Left forelimb (tissue), 1 donor: ENCODE results near the gene GIGYF2.

Source experiments
- DNase-seq: peaks from one replicate; pipeline ENCODE4 v3.0.0-alpha.2; 2018; ENCODE audit warnings: low spot score

Gene GIGYF2

DNA sequence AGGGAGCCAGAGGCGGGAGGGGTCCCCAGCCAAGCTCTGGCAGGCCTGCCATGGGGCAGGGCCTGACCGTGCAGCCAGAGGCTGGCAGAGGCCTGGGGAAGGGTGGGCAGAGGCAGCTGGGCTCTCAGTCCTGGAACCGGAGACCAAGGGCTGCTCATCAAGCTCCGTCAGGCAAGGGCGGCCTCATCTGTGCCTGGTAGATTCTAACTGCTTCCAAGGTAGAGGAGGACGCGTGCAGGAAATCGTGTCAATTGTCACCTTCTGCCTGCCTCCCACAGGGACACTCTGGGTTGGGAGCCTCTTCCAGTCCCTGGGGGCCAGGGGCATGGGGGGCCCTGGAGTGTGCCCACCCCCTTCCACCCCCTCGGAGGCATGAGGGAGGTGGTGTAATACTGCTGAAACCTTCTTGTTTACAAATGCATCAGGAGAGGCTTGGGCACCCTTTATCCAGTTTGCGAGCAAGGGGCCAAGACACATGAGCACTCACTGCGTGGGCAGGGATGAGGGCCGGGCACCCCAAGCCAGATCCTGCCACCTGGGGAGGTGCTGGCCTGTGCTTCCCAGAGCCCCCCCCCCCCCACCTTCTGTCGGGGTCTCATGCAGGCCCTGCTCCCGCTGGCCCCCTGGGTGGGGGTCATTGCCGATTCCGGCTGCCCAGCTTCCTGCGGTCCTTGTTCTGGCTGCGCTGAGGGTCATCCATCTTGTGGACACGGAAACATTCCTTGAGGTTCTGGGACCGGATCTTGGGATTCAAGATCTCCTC is 181.9 kb downstream of the GIGYF2 start:
- DNase-seq = no peak

DNA sequence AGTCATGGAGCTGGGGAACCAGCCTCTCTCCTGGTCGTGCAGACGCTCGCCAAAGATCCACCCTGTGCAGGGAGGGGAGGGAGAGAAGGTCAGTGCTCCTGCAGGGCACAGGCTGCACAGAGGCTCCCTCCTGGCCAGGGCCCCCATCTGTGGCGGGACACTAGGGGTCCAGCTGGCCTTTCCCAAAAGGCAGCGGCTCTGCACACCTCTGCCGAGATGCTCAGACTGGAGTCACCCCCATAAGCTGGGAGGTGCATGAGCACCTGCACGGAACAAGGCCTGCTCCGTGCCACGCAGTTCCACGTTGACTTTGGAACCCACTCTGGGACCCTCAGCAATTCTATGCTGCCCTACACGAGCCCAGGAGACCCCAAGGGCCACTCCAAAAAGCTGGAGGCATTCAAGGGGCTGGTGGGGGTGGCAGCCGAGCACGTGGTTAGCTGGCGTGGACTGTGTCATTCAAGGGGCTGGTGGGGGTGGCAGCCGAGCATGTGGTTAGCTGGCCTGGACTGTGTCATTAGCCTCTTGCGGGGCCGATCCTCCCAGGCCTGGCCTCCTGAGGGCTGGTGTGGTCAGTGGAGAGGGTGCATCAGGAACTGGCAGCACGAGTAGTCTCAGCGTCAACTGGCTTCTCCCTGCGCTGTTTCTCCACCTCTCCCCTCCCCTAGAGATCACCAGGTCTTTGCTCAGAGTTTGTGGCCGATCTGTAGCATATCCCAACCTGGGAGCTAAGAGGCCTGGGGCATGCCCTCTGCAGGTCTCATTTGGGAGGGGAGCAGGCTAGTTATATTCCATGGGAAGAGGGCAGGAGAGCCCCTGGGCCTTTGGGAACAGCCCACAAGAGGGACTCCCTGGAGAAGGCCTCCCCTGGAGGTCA is 182.7 kb downstream of the GIGYF2 start:
- no peak for DNase-seq

DNA sequence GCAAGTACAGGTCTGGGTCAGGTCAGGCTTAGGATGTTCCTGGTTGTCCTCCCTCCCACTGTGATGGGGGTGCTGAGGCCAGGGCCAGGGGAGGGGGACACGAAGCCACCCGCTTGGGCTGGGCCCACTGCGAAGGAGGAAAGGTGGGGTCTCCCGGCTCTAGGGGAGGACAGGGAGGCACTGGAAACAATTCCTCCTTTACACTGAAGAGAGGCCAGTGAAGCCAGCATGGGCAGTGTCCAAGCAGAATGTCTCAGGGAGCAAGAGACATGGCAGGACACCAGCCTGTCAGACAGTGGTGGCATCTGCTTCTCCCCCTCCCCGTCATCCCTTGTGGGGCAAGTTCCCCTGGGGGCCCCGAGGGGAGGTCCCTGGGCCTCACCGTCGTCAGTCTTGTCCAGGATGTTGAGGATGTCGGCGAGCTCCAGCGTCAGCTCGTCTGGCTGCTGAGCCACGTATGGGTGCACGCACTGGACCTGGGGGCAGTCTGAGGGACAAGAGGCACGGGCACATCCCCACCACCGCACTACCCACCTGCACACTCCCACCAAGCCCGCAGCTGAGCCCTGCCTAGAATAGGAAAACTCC is 183.7 kb downstream of the GIGYF2 start:
- DNase-seq = no peak

DNA sequence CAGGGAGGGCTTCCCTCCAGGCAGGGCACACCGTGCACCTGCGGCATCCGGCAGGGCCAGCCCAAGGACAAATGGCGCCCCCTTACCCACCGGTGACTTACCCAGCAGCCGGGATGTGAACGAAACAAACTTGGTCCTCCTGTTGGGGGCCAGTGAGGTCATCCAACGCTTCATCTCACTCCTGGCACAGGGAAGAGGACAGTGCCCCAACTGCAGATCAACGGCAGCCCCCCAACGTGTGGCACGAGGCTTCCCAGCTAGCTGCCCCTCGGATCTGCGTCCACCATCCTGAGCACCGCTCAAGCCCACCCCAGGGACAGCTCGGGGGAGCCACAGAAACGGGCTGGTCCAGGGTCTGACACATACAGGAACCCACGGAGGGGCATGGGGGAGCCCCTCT is 185.0 kb downstream of the GIGYF2 start:
- DNase-seq = no peak

DNA sequence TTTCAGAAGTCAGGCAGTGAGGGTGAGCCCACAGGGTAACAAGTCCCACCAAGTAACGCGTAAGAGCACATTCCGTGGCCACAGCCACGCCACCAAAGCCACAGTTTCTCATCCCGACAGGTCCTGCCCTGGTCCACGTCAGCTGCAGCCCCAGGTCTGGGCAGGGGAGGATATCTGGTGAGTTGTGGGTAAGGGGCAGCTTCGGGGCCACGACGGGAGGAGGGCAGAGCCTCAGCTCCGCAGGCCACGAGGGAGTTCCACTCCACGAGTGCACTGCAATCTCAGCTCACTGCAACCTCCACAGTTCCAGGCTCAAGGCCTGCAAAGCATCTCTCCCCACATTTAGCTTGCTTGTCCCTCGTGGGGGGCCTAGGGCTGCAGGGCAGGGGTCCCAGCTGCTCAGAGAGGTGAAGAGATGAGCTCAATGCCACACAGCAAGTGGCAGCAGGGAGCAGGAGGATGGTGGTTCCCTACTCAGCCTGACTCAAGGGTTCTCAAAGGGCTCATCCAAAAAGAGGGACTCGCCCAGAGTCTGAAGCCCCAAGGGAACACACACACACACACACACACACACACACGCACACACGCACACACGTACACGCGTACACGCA is 185.5 kb downstream of the GIGYF2 start:
- no peak for DNase-seq

DNA sequence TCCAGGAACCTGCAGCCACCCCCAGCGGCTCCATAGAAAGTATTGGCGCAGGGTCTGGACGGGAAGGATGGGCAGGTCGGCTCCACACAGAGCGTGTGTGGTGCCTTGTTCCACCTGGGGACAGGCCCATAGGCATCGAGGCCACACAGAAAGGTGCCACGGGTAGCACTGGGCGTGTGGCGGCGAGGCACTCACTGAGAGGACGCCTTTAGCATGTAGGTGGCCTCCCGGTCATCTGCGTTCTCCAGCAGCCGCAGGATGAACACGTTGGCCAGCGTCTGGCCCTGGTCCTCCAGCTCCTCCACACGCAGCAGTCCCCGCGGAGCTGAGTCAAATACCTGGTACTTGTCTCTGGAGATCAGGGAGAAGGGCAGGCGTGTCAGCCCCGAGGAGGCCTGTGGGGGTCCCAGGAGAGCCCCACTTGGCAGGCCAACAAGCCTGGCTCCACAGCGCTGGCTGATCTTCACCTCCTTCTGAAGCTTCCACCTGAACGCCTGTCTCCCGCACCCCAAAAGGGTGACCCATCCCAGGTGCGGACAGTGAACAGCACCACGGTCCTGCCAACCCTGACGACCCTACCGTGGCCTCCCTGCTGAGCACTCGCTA is 186.1 kb downstream of the GIGYF2 start:
- DNase-seq = peak; percentile 44

DNA sequence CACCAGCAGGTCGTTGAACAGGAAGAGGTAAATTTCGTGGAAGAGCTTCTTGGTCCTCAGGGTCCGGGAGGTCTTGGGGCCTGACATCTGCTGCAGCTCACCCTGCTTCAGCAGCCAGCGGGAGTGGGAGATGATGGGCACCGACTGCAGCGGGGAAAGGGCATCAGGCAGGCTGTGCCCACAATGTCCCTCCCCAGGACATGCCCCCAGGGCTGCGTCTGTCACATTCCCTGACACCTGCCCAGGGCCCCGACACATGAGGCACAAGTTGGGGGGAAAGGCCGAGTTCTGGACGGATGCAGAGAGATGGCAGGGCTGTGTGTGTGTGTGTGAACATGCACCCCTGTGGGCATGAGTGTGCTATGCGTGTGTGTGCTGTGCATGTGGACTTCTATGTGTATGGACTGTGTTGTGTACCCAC is 186.9 kb downstream of the GIGYF2 start:
- DNase-seq = peak; percentile 62

DNA sequence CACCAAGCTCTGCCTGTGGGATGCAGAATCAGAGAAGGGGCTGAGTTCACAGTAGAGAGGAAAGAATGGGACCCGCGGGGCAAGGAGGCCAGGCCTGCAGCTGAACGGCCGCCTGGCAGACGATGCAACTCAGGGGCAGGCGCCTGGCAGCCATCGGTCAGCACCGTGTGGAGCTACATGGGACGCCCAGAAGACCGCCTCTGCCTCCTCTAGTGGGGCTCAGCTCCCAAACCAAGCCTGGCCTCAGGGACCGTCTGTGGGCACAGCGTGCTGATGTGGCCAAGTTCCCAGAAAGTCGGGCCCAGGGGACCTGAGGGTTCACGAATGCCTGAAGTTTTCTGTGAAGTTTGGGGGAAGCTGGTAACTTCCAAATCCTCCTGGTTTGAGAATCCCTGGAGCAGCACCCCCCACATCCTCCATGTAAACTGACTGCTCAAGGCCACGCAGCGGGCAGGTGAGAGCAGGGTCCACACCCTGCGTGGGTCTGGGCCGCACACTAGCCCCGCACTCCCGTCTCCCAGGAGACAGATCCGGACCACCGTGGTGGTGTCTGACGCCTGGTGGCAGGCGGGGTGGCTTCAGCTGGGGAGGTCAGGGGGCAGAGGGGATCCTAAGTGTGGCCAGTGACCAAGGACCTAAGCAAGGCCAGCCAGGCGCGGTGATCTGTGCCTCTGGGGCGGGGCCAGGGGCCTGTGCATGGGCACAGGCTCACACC is 187.6 kb downstream of the GIGYF2 start:
- DNase-seq = peak; percentile 41

DNA sequence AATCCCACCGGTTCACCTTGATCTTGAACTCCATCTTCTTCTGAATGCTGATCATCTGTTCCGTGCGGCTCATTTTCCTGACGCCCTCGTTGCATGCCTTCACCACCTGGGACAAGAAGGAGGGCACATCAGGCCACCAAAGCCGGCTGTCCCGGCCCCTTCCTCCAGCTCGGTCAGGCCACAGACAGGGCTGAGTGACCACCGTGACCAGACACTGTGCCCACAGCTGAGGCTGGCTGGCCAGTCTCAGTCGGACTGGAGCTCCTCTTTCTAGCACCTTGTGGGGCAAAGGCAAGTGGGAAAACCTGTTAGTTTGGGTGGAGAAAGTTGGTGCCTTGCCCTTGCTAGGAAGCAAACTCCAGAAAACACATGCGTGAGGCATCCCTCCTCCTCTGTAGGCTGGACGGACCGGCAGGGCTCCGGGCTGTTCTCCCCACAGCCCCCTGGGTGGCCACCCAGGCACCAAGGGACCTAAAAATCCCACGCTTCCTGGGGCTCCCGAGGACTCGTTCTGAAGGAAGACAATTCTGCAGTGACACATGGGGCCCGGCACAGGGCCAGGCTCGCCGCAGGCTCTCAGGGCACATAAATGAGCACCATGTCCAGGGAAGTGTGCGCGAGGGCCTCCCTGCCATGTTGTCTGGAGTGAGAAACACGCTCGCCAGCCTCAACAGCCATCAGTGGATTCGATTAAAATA is 188.3 kb downstream of the GIGYF2 start:
- DNase-seq = peak; percentile 50

DNA sequence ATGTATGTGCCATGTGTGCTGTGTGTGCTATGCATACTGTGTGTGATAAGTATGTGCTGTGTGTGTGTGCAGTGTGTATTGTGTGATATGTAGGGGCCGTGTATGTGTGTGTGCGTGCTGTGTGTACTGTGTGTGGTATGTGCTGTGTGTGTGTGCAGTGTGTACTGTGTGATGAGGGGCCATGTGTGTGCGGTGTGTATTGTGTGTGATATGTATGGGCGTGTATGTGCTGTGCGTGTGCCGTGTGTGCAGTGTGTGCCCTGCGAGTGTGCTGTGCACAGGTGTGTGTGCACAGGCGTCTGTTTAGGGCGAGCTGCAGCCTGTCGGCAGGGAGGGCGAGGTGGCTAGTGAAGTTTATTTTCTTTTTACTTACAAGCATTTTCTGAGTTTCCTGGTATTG is 189.0 kb downstream of the GIGYF2 start:
- DNase-seq = peak; percentile 25

DNA sequence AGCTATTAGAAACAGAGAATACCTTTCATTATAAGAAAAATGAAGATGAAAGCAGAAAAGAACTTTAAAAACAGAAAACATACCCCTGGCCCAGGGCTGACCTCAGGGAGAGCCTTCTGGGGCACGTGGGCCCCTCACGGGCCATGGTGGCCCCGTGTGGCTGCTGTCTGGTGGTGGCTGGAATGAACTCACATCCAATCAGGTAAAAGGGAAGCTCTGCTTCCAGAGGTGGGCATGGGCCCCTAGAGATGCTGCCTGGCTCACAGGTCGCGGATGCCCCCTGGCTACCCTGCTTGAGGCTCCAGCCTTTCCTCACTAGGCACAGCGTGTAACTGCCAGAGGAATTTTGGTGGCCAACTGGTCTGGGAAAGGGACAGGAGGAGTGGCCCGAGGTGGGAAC is 189.5 kb downstream of the GIGYF2 start:
- DNase-seq = peak; percentile 17

DNA sequence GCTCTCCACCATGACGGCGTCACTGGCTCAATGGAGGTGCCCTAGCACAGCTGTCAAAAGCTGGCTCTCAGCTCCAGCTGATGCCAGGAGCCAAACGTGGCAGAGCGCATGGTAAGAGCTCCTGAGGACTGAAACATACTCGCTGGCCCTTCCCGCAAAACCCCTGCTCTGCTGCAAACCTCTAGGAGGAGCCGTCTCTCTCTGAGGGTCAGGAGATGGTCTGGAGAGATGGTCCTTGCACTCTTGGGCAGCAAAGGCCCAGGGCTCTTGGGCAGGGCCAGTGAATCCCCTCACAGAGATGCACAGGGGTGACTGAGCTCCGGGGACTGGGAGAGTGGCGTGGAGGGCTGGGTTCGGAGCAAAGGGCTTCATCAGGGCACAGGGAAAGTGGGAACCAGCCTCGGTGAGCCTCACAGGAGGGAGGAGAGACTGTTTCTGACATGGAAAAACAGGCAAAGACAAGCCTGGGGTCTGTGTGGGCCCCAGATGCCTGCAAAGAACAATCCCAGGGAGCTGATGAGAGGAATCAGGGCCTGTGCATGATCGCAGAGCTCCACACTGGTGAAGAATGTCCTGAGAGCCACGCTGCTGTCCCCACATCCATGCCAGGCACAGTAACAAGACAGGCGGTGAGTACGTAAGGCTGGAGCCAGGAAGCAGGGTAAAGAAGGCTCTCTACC is 190.2 kb downstream of the GIGYF2 start:
- DNase-seq = peak; percentile 49

DNA sequence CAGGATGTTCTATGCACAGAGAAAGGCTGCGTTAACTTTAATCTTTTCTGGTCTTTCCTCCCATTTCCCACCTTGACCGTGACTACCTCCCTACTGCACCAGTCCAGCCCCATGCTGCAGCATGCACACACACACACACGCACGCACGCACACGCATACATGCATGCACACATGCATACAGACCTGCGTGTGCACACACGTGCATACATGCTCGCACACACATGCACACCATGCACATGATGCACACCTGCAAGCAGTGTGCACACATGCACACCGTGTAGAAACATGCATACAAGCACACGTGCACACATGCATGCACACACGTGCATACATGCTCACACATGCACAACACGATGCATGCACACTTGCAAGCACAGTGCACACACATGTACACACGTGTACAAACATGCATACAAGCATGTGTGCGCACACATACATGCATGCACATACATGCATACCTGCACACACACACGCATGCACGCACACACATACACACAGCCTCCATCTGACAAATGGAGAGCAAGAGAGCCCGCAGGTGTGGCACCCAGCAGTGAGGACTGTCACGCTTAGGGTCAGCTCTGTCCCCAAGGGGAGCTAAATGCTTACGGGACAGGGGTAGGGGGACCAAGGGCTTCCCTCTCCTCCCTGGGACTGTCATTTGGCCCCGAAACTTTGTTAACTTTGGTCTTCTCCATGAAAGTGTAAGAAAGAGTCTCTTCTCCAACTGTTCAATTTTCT is 191.1 kb downstream of the GIGYF2 start:
- DNase-seq = peak; percentile 26

DNA sequence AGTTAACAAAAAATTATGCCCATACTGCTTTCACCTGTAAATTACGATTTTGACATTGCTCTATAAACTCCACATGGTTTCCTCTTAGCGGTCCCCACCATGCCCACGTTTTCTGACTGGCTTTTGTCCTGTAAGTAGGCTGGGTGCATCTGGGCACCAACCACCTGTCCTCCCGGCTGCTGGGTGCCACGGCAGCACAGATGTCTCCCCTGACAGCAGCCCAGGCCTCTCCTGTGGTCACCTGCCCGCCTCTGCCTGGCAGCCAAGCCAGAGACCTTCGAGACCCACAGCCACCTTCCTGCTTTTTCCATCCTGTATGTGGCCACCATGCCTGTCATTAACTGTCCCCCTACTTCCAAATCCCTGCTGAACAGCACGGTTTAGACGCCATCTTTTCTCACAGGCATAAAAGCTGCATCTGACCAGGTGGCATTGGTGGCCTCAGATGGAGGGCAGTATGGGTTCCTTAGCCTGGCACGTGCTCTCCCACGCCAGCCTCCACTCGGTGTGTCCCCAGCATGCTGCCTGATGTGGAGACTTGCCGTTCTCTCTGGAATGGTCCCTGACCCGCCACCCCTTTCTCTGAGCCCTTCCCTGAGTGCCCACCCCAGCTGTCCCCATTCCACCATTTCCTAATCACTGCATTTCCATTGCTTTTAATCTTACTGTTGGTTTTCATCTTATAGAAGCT is 191.9 kb downstream of the GIGYF2 start:
- DNase-seq = peak; percentile 28

DNA sequence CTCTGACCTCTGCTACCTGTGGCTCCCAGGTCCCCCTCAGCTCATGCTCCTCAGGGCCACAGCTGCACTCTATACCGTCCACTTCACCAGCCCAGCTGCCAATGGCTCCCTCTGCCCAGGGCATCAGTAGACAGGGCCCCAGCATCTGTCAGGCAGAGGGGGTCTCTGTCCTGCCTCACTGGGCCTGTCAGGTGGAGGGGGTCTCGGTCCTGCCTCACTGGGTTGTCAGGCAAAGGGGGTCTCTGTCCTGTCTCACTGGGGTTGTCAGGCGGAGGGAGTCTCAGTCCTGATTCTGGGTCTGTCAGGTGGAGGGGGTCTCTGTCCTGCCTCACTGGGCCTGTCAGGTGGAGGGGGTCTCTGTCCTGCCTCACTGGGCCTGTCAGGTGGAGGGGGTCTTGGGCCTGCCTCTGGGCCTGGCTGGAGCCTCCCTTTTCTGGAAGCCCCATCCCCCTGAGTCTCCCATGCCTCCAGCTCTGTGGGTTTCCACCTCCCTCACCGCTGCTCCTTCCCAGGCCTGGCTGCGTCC is 192.8 kb downstream of the GIGYF2 start:
- DNase-seq = peak; percentile 23

DNA sequence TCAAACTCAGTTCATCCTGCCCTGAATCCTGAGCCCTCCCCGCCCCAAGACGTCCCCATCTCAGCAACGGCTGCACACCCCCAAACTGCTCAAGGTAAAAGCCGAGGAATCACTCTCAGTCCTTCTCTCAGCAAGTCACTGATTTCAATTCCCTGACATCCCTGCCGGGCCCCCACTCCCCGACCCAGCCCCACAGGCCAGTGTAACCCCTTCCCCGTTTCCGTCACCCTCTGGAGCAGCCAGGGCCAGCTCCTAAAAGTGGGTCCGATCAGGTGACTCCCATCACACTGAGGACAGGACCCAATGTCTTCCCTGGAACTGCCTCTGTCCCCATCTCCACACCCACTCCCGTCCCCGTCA is 193.4 kb downstream of the GIGYF2 start:
- no peak for DNase-seq

DNA sequence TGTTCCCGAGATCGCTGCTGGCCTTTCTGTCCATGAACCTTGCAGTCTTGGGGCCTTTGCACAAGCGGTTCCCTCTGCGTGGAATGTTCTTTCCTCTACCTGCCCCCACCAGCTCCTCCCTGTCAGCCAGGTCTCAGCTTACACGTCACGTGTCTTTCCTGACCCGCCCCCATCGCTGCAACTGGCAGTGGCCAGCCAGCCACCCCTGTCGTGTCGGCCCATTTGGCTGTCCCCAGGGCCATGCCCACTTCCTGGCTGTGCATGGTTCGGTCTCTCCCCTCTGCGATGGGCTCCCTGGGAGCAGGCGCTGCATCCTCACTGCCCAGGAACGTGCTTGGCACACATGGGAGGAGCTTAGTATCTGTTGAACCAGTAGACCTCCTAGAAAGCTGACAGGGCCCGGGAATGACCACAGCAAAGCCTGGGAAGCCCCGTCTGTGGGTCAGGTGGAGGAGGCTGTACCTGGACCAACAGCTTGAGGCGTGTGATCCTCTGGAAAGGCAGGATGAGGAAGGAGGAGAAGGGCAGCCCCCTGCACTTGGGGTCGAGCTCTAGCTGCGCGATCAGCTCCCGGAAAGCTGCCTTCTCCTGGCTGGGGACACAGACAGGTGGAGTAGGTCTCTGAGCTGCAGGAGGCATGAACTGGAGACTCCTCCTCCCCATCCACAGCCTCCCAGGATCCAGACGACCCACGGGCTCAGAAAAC is 193.9 kb downstream of the GIGYF2 start:
- peak; percentile 62 for DNase-seq

DNA sequence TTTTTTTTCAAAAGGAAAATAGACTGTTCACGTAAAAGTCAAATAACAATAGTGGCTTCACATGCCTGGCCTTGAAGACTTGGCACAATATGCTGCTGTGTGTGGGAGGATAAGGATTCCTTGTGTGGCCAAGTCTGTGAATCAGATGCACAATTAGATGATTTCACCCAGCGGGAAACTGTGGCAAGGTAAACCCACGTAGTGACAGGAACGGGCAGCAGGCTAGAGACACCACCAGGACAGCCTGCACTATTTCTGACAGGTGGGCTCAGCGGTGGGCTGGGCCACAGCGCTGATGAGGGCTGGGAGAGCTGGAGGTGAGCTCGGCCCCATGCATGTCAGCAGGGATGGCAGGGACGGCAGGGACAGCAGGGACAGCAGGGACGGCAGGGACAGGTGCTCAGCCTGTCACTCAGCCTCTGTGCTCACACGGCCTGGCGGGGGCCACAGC is 194.5 kb downstream of the GIGYF2 start:
- peak; percentile 37 for DNase-seq
